ENCODE results near the gene GPX3.

DNA sequence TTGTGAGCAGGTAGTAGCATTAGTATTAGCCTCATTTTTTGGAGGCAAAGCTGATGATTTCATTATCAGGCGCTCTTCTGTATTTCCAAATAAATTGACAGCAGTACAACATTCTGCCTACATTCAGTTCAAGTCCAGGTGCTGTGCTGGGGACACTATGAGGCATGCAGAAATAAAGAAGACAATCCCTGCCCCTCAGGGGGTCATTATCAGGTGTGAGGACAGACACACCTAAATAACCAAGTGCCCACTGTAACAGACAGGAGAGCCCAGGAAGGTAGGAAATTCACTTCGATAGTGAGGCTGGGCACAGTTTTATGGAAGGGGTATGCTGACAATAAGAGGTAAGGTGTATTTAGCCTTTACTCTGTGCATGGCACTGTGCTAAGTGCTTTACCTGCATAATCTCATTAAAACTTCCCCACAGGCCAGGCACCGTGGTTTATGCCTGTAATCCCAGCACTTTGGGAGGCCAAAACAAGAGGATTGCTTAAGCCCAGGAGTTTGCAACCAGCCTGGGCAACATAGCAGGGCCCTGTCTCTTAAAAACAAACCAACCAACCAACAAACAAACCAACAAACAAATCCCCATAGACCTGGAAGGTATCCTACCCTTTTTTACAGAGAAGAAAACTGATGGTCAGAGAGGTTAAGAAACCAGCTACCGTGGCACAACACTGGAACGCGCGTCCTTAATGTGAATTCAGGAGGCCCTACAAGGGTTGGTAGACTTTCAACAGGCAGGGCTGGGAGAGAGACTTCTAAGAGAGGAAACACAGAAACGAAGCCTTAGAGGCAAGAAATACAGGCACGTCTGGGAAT, 17.5 kb upstream of the GPX3 start:
- TF ChIP-seq POLR2A (IDR thresholded peaks at IDR 0.05; ENCODE audit: low read depth, low read length) (no peak), POLR2AphosphoS5 (IDR thresholded peaks at IDR 0.05; ENCODE audit: low read depth, low read length) (no peak)
